Activated CD4-positive, alpha-beta T cell treated with anti-CD3 and anti-CD28 coated beads, Interleukin-2, amount 10 ng/mL, durations not matched to agents 24 days and 14 days (primary cell): ENCODE data around the gene COPS7A. TPM values are rescaled to one million over a fixed set of nuclear protein-coding genes. Genes with fewer than 3 reads are reported as not detected.

Experiments
- DNase-seq: peaks from one replicate; pipeline ENCODE4 v3.0.0; 2022
- H3K27ac Mint-ChIP-seq: one replicate; pipeline ENCODE4 v1.8.0; 2022; ENCODE audit warnings: mild to moderate bottlenecking, mixed read lengths
- H3K27me3 Mint-ChIP-seq: one replicate; pipeline ENCODE4 v1.8.0; 2022; ENCODE audit warnings: mixed read lengths
- H3K36me3 Mint-ChIP-seq: one replicate; pipeline ENCODE4 v1.8.0; 2022; ENCODE audit warnings: low read depth, mild to moderate bottlenecking, mixed read lengths
- H3K4me1 Mint-ChIP-seq: one replicate; pipeline ENCODE4 v1.8.0; 2021; ENCODE audit warnings: mixed read lengths
- H3K4me3 Mint-ChIP-seq: one replicate; pipeline ENCODE4 v1.8.0; 2022; ENCODE audit warnings: mild to moderate bottlenecking, moderate library complexity, mixed read lengths
- H3K9me3 Mint-ChIP-seq: one replicate; pipeline ENCODE4 v1.8.0; 2021; ENCODE audit warnings: mixed read lengths
- intact Hi-C: fragments of 100-400 bp; cut with micrococcal nuclease; formaldehyde crosslinking; loops from one replicate; pipeline ENCODE4 v1.15.1; 2023
- total RNA-seq: library from RNA; stranded (reverse); gene quantifications from 2 replicates; pipeline ENCODE4 v1.2.3, GENCODE V29; 2022

The COPS7A gene
- total RNA-seq, result 39.5 and 44.8 TPM in 2 replicates

GRCh38 chr12:6723607-6724408 is at the start of gene COPS7A:
COPS7A (plus strand) TSS chr12:6724046; CDS start chr12:6724657, 611 bp downstream.
- no peaks in the 10 kb centered on the region for H3K9me3 Mint-ChIP-seq
- intact Hi-C loops, result loop anchor here (1.0 to 2.0 kb wide), 5 partner anchors 29 to 127 kb away; partner anchors contain the start of genes CDCA3, ING4, MLF2 and ZNF384
- peaks cover 3% of the 10 kb centered on the region for H3K27me3 Mint-ChIP-seq
- H3K27ac Mint-ChIP-seq, result peak within 1 kb of the TSS; percentile 98
- H3K4me1 Mint-ChIP-seq, result peaks cover 27% of the 10 kb centered on the region
- peaks cover 12% of the 10 kb centered on the region for H3K36me3 Mint-ChIP-seq
- H3K4me3 Mint-ChIP-seq, result peak within 1 kb of the TSS; percentile 89
- peak; percentile 99 for DNase-seq

- Mint-ChIP-seq H3K27ac (no peak overlapping the region), H3K36me3 (peaks cover 69% of the 10 kb centered on the region)
- intact Hi-C loops, result no loop called here
Observed at GRCh38 chr12:6676962-6677361, 46.9 kb upstream of the COPS7A start.

GRCh38 chr12:6684609-6685008 is 39.2 kb upstream of the COPS7A start:
- Mint-ChIP-seq H3K9me3 (no peaks in the 10 kb centered on the region), H3K27ac (peak overlapping the region; percentile 67)

More at GRCh38 chr12:6676962-6677361, 46.9 kb upstream of the COPS7A start:
- no peaks in the 10 kb centered on the region for H3K27me3 Mint-ChIP-seq
- no peak overlapping the region for H3K4me3 Mint-ChIP-seq
- DNase-seq, result no peak
- H3K9me3 Mint-ChIP-seq, result no peaks in the 10 kb centered on the region
- H3K4me1 Mint-ChIP-seq, result no peaks in the 10 kb centered on the region

GRCh38 chr12:6685814-6686213 is 38.0 kb upstream of the COPS7A start:
- H3K4me1 Mint-ChIP-seq, result peaks cover 43% of the 10 kb centered on the region
- intact Hi-C loops, result no loop called here
- H3K27me3 Mint-ChIP-seq, result no peaks in the 10 kb centered on the region
- no peak for DNase-seq
- H3K27ac Mint-ChIP-seq, result no peak overlapping the region
- H3K36me3 Mint-ChIP-seq, result peaks cover 37% of the 10 kb centered on the region
- no peak overlapping the region for H3K4me3 Mint-ChIP-seq
- H3K9me3 Mint-ChIP-seq, result no peaks in the 10 kb centered on the region

More at GRCh38 chr12:6684609-6685008, 39.2 kb upstream of the COPS7A start:
- intact Hi-C loops, result no loop called here
- Mint-ChIP-seq H3K4me3 (peak overlapping the region; percentile 30), H3K36me3 (peaks cover 42% of the 10 kb centered on the region), H3K4me1 (peaks cover 41% of the 10 kb centered on the region), H3K27me3 (no peaks in the 10 kb centered on the region)
- DNase-seq, result peak; percentile 85

- Mint-ChIP-seq H3K27ac (peak overlapping the region; percentile 93), H3K27me3 (no peaks in the 10 kb centered on the region), H3K4me1 (peaks cover 39% of the 10 kb centered on the region), H3K36me3 (peaks cover 24% of the 10 kb centered on the region), H3K9me3 (no peaks in the 10 kb centered on the region), H3K4me3 (peak overlapping the region; percentile 96)
- DNase-seq, result no peak
- intact Hi-C loops, result loop anchor here (2.0 kb wide), 3 partner anchors 72 to 120 kb away; partner anchors contain the start of gene NOP2
Observed at GRCh38 chr12:6688543-6688998, 35.3 kb upstream of the COPS7A start.

- DNase-seq, result peak; percentile 98
- H3K36me3 Mint-ChIP-seq, result peaks cover 23% of the 10 kb centered on the region
- H3K4me1 Mint-ChIP-seq, result peaks cover 38% of the 10 kb centered on the region
- H3K27ac Mint-ChIP-seq, result peak within 1 kb of the TSS; percentile 93
- H3K9me3 Mint-ChIP-seq, result no peaks in the 10 kb centered on the region
- peak within 1 kb of the TSS; percentile 96 for H3K4me3 Mint-ChIP-seq
- intact Hi-C loops, result loop anchor here (1.0 to 2.0 kb wide), 8 partner anchors 26 to 162 kb away; partner anchors contain the start of genes CDCA3, COPS7A, ING4 and MLF2
- no peaks in the 10 kb centered on the region for H3K27me3 Mint-ChIP-seq
Observed at GRCh38 chr12:6688999-6689882, 34.6 kb upstream of the COPS7A start, which contains the start of gene ZNF384. ZNF384 (minus strand) TSS chr12:6689375; CDS start chr12:6679520, 9,855 bp downstream.

- intact Hi-C loops, result no loop called here
- Mint-ChIP-seq H3K36me3 (peaks cover 14% of the 10 kb centered on the region), H3K4me3 (no peak overlapping the region), H3K27me3 (peaks cover 4% of the 10 kb centered on the region), H3K27ac (no peak overlapping the region), H3K4me1 (peaks cover 22% of the 10 kb centered on the region), H3K9me3 (no peaks in the 10 kb centered on the region)
- DNase-seq, result no peak
Observed at GRCh38 chr12:6691473-6691872, 32.4 kb upstream of the COPS7A start.

GRCh38 chr12:6692888-6693287 is 31.0 kb upstream of the COPS7A start:
- Mint-ChIP-seq H3K27ac (no peak overlapping the region), H3K27me3 (peaks cover 10% of the 10 kb centered on the region), H3K4me1 (peaks cover 9% of the 10 kb centered on the region), H3K36me3 (peaks cover 5% of the 10 kb centered on the region), H3K9me3 (no peaks in the 10 kb centered on the region), H3K4me3 (no peak overlapping the region)
- no peak for DNase-seq
- intact Hi-C loops, result no loop called here

GRCh38 chr12:6693832-6694355 is 30.0 kb upstream of the COPS7A start:
- no peak overlapping the region for H3K4me3 Mint-ChIP-seq
- H3K36me3 Mint-ChIP-seq, result no peaks in the 10 kb centered on the region
- DNase-seq, result no peak
- H3K9me3 Mint-ChIP-seq, result no peaks in the 10 kb centered on the region
- H3K4me1 Mint-ChIP-seq, result peaks cover 8% of the 10 kb centered on the region
- intact Hi-C loops, result no loop called here
- no peak overlapping the region for H3K27ac Mint-ChIP-seq
- peaks cover 20% of the 10 kb centered on the region for H3K27me3 Mint-ChIP-seq

- Mint-ChIP-seq H3K36me3 (no peaks in the 10 kb centered on the region), H3K4me1 (peaks cover 13% of the 10 kb centered on the region), H3K4me3 (no peak overlapping the region), H3K27ac (no peak overlapping the region), H3K9me3 (no peaks in the 10 kb centered on the region), H3K27me3 (peaks cover 28% of the 10 kb centered on the region)
- intact Hi-C loops, result no loop called here
- DNase-seq, result no peak
Observed at GRCh38 chr12:6694701-6695100, 29.1 kb upstream of the COPS7A start.

GRCh38 chr12:6695313-6696045 is 28.4 kb upstream of the COPS7A start:
- H3K36me3 Mint-ChIP-seq, result no peaks in the 10 kb centered on the region
- intact Hi-C loops, result no loop called here
- no peaks in the 10 kb centered on the region for H3K9me3 Mint-ChIP-seq
- no peak for DNase-seq
- no peak overlapping the region for H3K27ac Mint-ChIP-seq
- H3K4me1 Mint-ChIP-seq, result peaks cover 12% of the 10 kb centered on the region
- no peak overlapping the region for H3K4me3 Mint-ChIP-seq
- H3K27me3 Mint-ChIP-seq, result peaks cover 29% of the 10 kb centered on the region

- H3K36me3 Mint-ChIP-seq, result no peaks in the 10 kb centered on the region
- H3K27ac Mint-ChIP-seq, result no peak overlapping the region
- no peak for DNase-seq
- H3K27me3 Mint-ChIP-seq, result peaks cover 42% of the 10 kb centered on the region
- peaks cover 16% of the 10 kb centered on the region for H3K4me1 Mint-ChIP-seq
- no peaks in the 10 kb centered on the region for H3K9me3 Mint-ChIP-seq
- intact Hi-C loops, result no loop called here
- no peak overlapping the region for H3K4me3 Mint-ChIP-seq
Observed at GRCh38 chr12:6696690-6697583, 26.9 kb upstream of the COPS7A start.
